Stomach (tissue), 9 donors: ENCODE results near the gene SLC2A3. TPM values are rescaled to one million over a fixed set of nuclear protein-coding genes. Genes with fewer than 3 reads are reported as not detected.
A peak's percentile ranks its signal among the peaks of the same experiment; 100 is the strongest.
"Not testable (repeated sequence)": the region's sequence is repeated elsewhere in the genome, so short reads cannot be mapped to it uniquely, and the experiment has no call there.

Experiments
- DNase-seq, 2 donors: peaks; one replicate each; pipeline versions ENCODE4 v3.0.0 to v3.0.0-alpha.2; 2013 to 2019
- H3K27ac ChIP-seq, 5 donors: fragments of 200-600 bp in 4 of 5; sonication (generic) in 4 of 5; one replicate each; pipeline ENCODE4 v1.5.1; 2013 to 2019; ENCODE audit warnings: mild to moderate bottlenecking in 1 of 5, moderate library complexity in 1 of 5
- H3K27me3 ChIP-seq, 3 donors: fragments of 200-600 bp; sonication (generic); one replicate each; pipeline ENCODE4 v1.5.1; 2017 to 2019; ENCODE audit warnings: mixed run types in 1 of 3
- H3K36me3 ChIP-seq, 4 donors: fragments of 200-600 bp; sonication (generic); 1 replicate in 3 of 4; 2 replicates in 1 of 4; pipeline ENCODE4 v1.5.1; 2016 to 2019
- H3K4me1 ChIP-seq, 4 donors: fragments of 200-600 bp; sonication (generic); one replicate each; pipeline ENCODE4 v1.5.1; 2016 to 2019
- H3K4me3 ChIP-seq, 4 donors: fragments of 200-600 bp; sonication (generic) in 3 of 4; one replicate each; pipeline ENCODE4 v1.5.1; 2016 to 2019; ENCODE audit warnings: mild to moderate bottlenecking in 1 of 4
- H3K9me3 ChIP-seq, 4 donors: fragments of 200-600 bp; sonication (generic); one replicate each; pipeline ENCODE4 v1.5.1; 2016 to 2019
- CTCF ChIP-seq, 7 experiments: fragments of 450-650 bp in 4 of 7; fragments of 200-600 bp in 3 of 7; sonication (generic) in 3 of 7; IDR thresholded peaks; one replicate each; pipeline ENCODE4 v1.5.1; 2016 to 2019; ENCODE audit warnings: antibody characterized with exemption in 7 of 7, control low read depth in 2 of 7, mild to moderate bottlenecking in 1 of 7
- EP300 ChIP-seq: sonication (generic); formaldehyde crosslinking; IDR thresholded peaks from one replicate; pipeline ENCODE4 v1.6.1; 2017; ENCODE audit warnings: antibody characterized with exemption
- POLR2A ChIP-seq, 4 donors: fragments of 450-650 bp; IDR thresholded peaks; one replicate each; pipeline ENCODE4 v1.6.1; 2016; ENCODE audit warnings: antibody characterized with exemption in 4 of 4, control low read depth in 2 of 4, mild to moderate bottlenecking in 1 of 4, moderate library complexity in 1 of 4
- POLR2AphosphoS5 ChIP-seq, 3 donors: sonication (generic); formaldehyde crosslinking; IDR thresholded peaks; one replicate each; pipeline ENCODE4 v1.6.1; 2016; ENCODE audit warnings: antibody characterized with exemption in 3 of 3
- WGBS, 5 donors: extraction: QIAGEN DNeasy Blood & Tissue Kit in 3 of 5; methylation state at CpG; one replicate each; pipeline versions ENCODE4 v1.1.5 to v1.1.7; 2013 to 2018; 5-methylcytosine and 5-hydroxymethylcytosine counted together
- intact Hi-C: fragments of 100-400 bp; cut with DNase I; formaldehyde crosslinking; loops from one replicate; pipeline ENCODE4 v1.15.1; 2023; ENCODE audit warnings: low total_unique reads
- polyA plus RNA-seq, 3 donors: library from polyadenylated mRNA; stranded (reverse); fragments of 200-250 nt; gene quantifications; one replicate each; pipeline ENCODE4 v1.2.3, GENCODE V29; 2013
- total RNA-seq, 5 donors: library from RNA; depleted of rRNA; stranded (reverse); fragments of >200 nt; gene quantifications; one replicate each; pipeline versions ENCODE4 v1.1.0 to v1.2.3, GENCODE V29; 2014 to 2016
- donor health status: healthy with polysubstance abuse.
- donor health status: Bipolar disorder and iron deficiency.
- donor health status: healthy.

Gene SLC2A3
- total and polyA plus RNA-seq, 8 donors: 0.29 to 72.0 (median 8.7) TPM

GRCh38 chr12:7915661-7916403 is 20.2 kb downstream of the SLC2A3 start:
- Histone ChIP-seq H3K4me1 (peaks cover 0 to 6% (median 0%) of the 10 kb centered on the region in 4 donors), H3K27me3 (peaks cover 0 to 9% (median 0%) of the 10 kb centered on the region in 3 donors), H3K27ac (no peak overlapping the region), H3K36me3 (peaks cover 0 to 23% (median 21%) of the 10 kb centered on the region in 4 donors), H3K9me3 (no peaks in the 10 kb centered on the region), H3K4me3 (peak overlapping the region in 1 of 4 donors; percentile 20)
- 36 to 50% (median 38%) methylated on average over 24 to 36 of the region's 38 CpGs for WGBS, 5 donors
- intact Hi-C loops: no loop called here
- DNase-seq: peak in 1 of 2 donors; percentile 32
- no peak for TF ChIP-seq EP300
- TF ChIP-seq POLR2AphosphoS5 (IDR thresholded peaks at IDR 0.05): no peak
- TF ChIP-seq CTCF (IDR thresholded peaks at IDR 0.05): no peak
- no peak for TF ChIP-seq POLR2A (IDR thresholded peaks at IDR 0.05)

GRCh38 chr12:7910106-7910505 is 25.9 kb downstream of the SLC2A3 start:
- intact Hi-C loops, H3K4me3 ChIP-seq: not testable (repeated sequence)

GRCh38 chr12:7907009-7907408 is 29.0 kb downstream of the SLC2A3 start:
- DNase-seq: peak; percentile 39 to 78
- TF ChIP-seq CTCF (IDR thresholded peaks at IDR 0.05): peak in 4 of 7 experiments; percentile 7 to 42 (median 24)
- TF ChIP-seq POLR2A (IDR thresholded peaks at IDR 0.05): no peak
- 6 to 34% (median 16%) methylated on average over 3 of the region's 3 CpGs for WGBS, 5 donors
- Histone ChIP-seq H3K36me3 (no peaks in the 10 kb centered on the region), H3K9me3 (no peaks in the 10 kb centered on the region), H3K27ac (no peak overlapping the region), H3K4me1 (peaks cover 0 to 26% (median 19%) of the 10 kb centered on the region in 4 donors), H3K27me3 (no peaks in the 10 kb centered on the region), H3K4me3 (no peak overlapping the region)
- intact Hi-C loops: no loop called here

More at GRCh38 chr12:7910106-7910505, 25.9 kb downstream of the SLC2A3 start:
- H3K9me3 ChIP-seq, DNase-seq, H3K36me3 ChIP-seq, H3K27me3 ChIP-seq, H3K27ac ChIP-seq: not testable (repeated sequence)
- H3K4me1 ChIP-seq: peaks cover 0 to 18% (median 11%) of the 10 kb centered on the region in 4 donors
- WGBS, 5 donors: 65 to 80% (median 71%) methylated on average over 7 of the region's 7 CpGs

GRCh38 chr12:7906303-7906702 is 29.7 kb downstream of the SLC2A3 start:
- WGBS, 5 donors: 58 to 77% (median 61%) methylated on average over 4 of the region's 4 CpGs
- H3K27ac ChIP-seq, intact Hi-C loops, H3K36me3 ChIP-seq, DNase-seq, H3K27me3 ChIP-seq, H3K9me3 ChIP-seq, H3K4me3 ChIP-seq: not testable (repeated sequence)
- H3K4me1 ChIP-seq: peaks cover 0 to 26% (median 19%) of the 10 kb centered on the region in 4 donors

- peak in 1 of 2 donors; percentile 40 for DNase-seq
- 14 to 31% (median 20%) methylated on average over 2 to 5 of the region's 5 CpGs for WGBS, 5 donors
- intact Hi-C loops, H3K27me3 ChIP-seq, H3K27ac ChIP-seq, H3K9me3 ChIP-seq, H3K36me3 ChIP-seq, H3K4me3 ChIP-seq: not testable (repeated sequence)
- H3K4me1 ChIP-seq: peaks cover 0 to 26% (median 19%) of the 10 kb centered on the region in 4 donors
Measured at GRCh38 chr12:7905600-7906125, 30.3 kb downstream of the SLC2A3 start.

- peak in 1 of 2 donors; percentile 74 for DNase-seq
- H3K27me3 ChIP-seq: no peaks in the 10 kb centered on the region
- no peak for TF ChIP-seq POLR2A (IDR thresholded peaks at IDR 0.05)
- TF ChIP-seq CTCF (IDR thresholded peaks at IDR 0.05): no peak
- no peak for TF ChIP-seq POLR2AphosphoS5 (IDR thresholded peaks at IDR 0.05)
- TF ChIP-seq EP300: no peak
- H3K27ac ChIP-seq: no peak overlapping the region
- no peaks in the 10 kb centered on the region for H3K9me3 ChIP-seq
- 3 to 7% (median 7%) methylated on average over 1 of the region's 1 CpG for WGBS, 5 donors
- peaks cover 0 to 26% (median 19%) of the 10 kb centered on the region in 4 donors for H3K4me1 ChIP-seq
- no peaks in the 10 kb centered on the region for H3K36me3 ChIP-seq
- intact Hi-C loops: no loop called here
- H3K4me3 ChIP-seq: no peak overlapping the region
Measured at GRCh38 chr12:7905071-7905470, 30.9 kb downstream of the SLC2A3 start.

- DNase-seq, H3K27ac ChIP-seq, intact Hi-C loops, H3K27me3 ChIP-seq, H3K9me3 ChIP-seq, H3K4me3 ChIP-seq, H3K36me3 ChIP-seq: not testable (repeated sequence)
- WGBS, 5 donors: 84 to 90% (median 87%) methylated on average over 8 of the region's 8 CpGs
- peaks cover 0 to 26% (median 19%) of the 10 kb centered on the region in 4 donors for H3K4me1 ChIP-seq
Measured at GRCh38 chr12:7902416-7902815, 33.6 kb downstream of the SLC2A3 start.
